ENCODE results near the gene RND2.

RND2 gene

GRCh38 chr17:43079641-43080302, 54.7 kb downstream of the RND2 start:
- DNase-seq: no peak

Measured in CD4-positive, alpha-beta T cell treated with Interleukin-21 for 1 hour (primary cell).